Measurements from ENCODE around the gene CNOT9. TPM values are rescaled to one million over a fixed set of nuclear protein-coding genes. Genes with fewer than 3 reads are reported as not detected.

The CNOT9 gene
- total RNA-seq, 1 experiment from 2014 or later, result 73.0 TPM

- in situ Hi-C loops (cut with HindIII; ENCODE audit: low pct_unique_long_range_greater_than_20kb, low sequenced_read_pairs), result no loop called here
- H3K27ac ChIP-seq (ENCODE audit: low read length), result no peak overlapping the region
- no TSS peak for BruUV-seq (replicated peaks)
- no peak overlapping the region for H3K4me3 ChIP-seq (ENCODE audit: low read depth in 2 of 2, low read length in 2 of 2)
- H3K9me3 ChIP-seq (ENCODE audit: control insufficient read depth, insufficient read depth, low read depth, low read length), result no peaks in the 10 kb centered on the region
- CTCF ChIA-PET, result no interaction called here
- ATAC-seq, result no peak
- no peaks in the 10 kb centered on the region for H3K36me3 ChIP-seq (ENCODE audit: control insufficient read depth, insufficient read depth, low read length)
- H3K27me3 ChIP-seq (ENCODE audit: control insufficient read depth, insufficient read depth, low read length), result no peaks in the 10 kb centered on the region
- POLR2A ChIA-PET, result no interaction called here
- peaks cover 16% of the 10 kb centered on the region for H3K4me1 ChIP-seq (ENCODE audit: control insufficient read depth, insufficient read depth, low read length)
- TF ChIP-seq CTCF (IDR thresholded peaks at IDR 0.05) (no peak), SIN3A (IDR thresholded peaks at IDR 0.05; ENCODE audit: borderline replicate concordance, insufficient read depth, low read depth, low read length) (no peak), REST (IDR thresholded peaks at IDR 0.05; ENCODE audit: insufficient read depth in 1 of 2, low read depth in 2 of 2, low read length in 1 of 2) (no peak), TCF7L2 (IDR thresholded peaks at IDR 0.05; ENCODE audit: low read depth, low read length) (no peak), POLR2AphosphoS5 (IDR thresholded peaks at IDR 0.05; ENCODE audit: low read depth, low read length) (no peak)
- intact Hi-C loops (cut with micrococcal nuclease; ENCODE audit: unreplicated experiment), result no loop called here
- no peak for DNase-seq (ENCODE audit: low read depth, low spot score)
These were observed 36.8 kb downstream of the CNOT9 start for GRCh38 chr2:218605432-218605831.

GRCh38 chr2:218607436-218608115 is 38.9 kb downstream of the CNOT9 start, which contains the start of gene PLCD4:
Gene PLCD4, plus strand, starts transcription at chr2:218607899. Its CDS starts 7,841 bp downstream, at chr2:218615740.
- intact Hi-C loops (cut with micrococcal nuclease; ENCODE audit: unreplicated experiment) (no loop called here), in situ Hi-C loops (cut with HindIII; ENCODE audit: low pct_unique_long_range_greater_than_20kb, low sequenced_read_pairs) (no loop called here)
- ATAC-seq, result peak; percentile 81
- TF ChIP-seq REST (IDR thresholded peaks at IDR 0.05; ENCODE audit: insufficient read depth in 1 of 2, low read depth in 2 of 2, low read length in 1 of 2) (no peak), CTCF (IDR thresholded peaks at IDR 0.05) (no peak), TCF7L2 (IDR thresholded peaks at IDR 0.05; ENCODE audit: low read depth, low read length) (no peak), SIN3A (IDR thresholded peaks at IDR 0.05; ENCODE audit: borderline replicate concordance, insufficient read depth, low read depth, low read length) (no peak), POLR2AphosphoS5 (IDR thresholded peaks at IDR 0.05; ENCODE audit: low read depth, low read length) (no peak)
- Histone ChIP-seq H3K27ac (ENCODE audit: low read length) (peak within 1 kb of the TSS; percentile 42; the same call in 1 of the 2 replicates), H3K4me3 (ENCODE audit: low read depth in 2 of 2, low read length in 2 of 2) (peak within 1 kb of the TSS; percentile 31 to 50), H3K27me3 (ENCODE audit: control insufficient read depth, insufficient read depth, low read length) (no peaks in the 10 kb centered on the region), H3K4me1 (ENCODE audit: control insufficient read depth, insufficient read depth, low read length) (peaks cover 16% of the 10 kb centered on the region), H3K9me3 (ENCODE audit: control insufficient read depth, insufficient read depth, low read depth, low read length) (no peaks in the 10 kb centered on the region), H3K36me3 (ENCODE audit: control insufficient read depth, insufficient read depth, low read length) (no peaks in the 10 kb centered on the region)
- POLR2A ChIA-PET, result interaction anchor here (0.6 kb wide), 1 partner anchor 34 kb away, joined by 4 read pairs; no protein-coding TSS in a partner anchor
- BruUV-seq (replicated peaks), result no TSS peak
- DNase-seq (ENCODE audit: low read depth, low spot score), result no peak
- CTCF ChIA-PET, result no interaction called here

Measured in Panc1 (cell line).